LNCaP clone FGC (cell line): ENCODE data around the gene PANK1.

Source experiments
- DNase-seq: peaks from one replicate; pipeline ENCODE4 v3.0.0-alpha.2; 2011; ENCODE audit warnings: low read depth
- H3K4me3 ChIP-seq: 2 replicates; pipeline ENCODE4 v1.5.1; 2011; ENCODE audit warnings: mild to moderate bottlenecking, low read depth, low read length, control low read depth
- CTCF ChIP-seq: IDR thresholded peaks from 2 replicates; pipeline ENCODE4 v1.5.1; 2012; ENCODE audit warnings: mild to moderate bottlenecking; ENCODE audit not compliant: control insufficient read depth, insufficient read depth; ENCODE audit errors: extremely low read depth

Gene PANK1

GRCh38 chr10:89679986-89680385 is 34.9 kb upstream of the PANK1 start:
- TF ChIP-seq CTCF, result no peak
- H3K4me3 ChIP-seq, result no peak overlapping the region
- DNase-seq, result no peak

- no peak overlapping the region for H3K4me3 ChIP-seq
- DNase-seq, result no peak
- TF ChIP-seq CTCF, result no peak
Observed at GRCh38 chr10:89677341-89677740, 32.3 kb upstream of the PANK1 start.

GRCh38 chr10:89670926-89671325 is 25.9 kb upstream of the PANK1 start:
- no peak for DNase-seq
- no peak for TF ChIP-seq CTCF
- H3K4me3 ChIP-seq, result no peak overlapping the region

GRCh38 chr10:89669985-89670384 is 24.9 kb upstream of the PANK1 start:
- no peak for DNase-seq
- TF ChIP-seq CTCF, result no peak
- H3K4me3 ChIP-seq, result no peak overlapping the region

GRCh38 chr10:89668386-89669071 is 23.5 kb upstream of the PANK1 start:
- no peak for TF ChIP-seq CTCF
- peak; percentile 11 for DNase-seq
- H3K4me3 ChIP-seq, result no peak overlapping the region

- no peak for DNase-seq
- no peak for TF ChIP-seq CTCF
Observed at GRCh38 chr10:89666138-89666537, 21.1 kb upstream of the PANK1 start.

GRCh38 chr10:89665302-89665701 is 20.3 kb upstream of the PANK1 start:
- no peak for DNase-seq
- no peak overlapping the region for H3K4me3 ChIP-seq
- TF ChIP-seq CTCF, result no peak

More at GRCh38 chr10:89666138-89666537, 21.1 kb upstream of the PANK1 start:
- H3K4me3 ChIP-seq, result no peak overlapping the region
